CD14-positive monocyte (primary cell): ENCODE results near the gene ZNF841. TPM values are rescaled to one million over a fixed set of nuclear protein-coding genes. Genes with fewer than 3 reads are reported as not detected.
A peak's percentile ranks its signal among the peaks of the same experiment; 100 is the strongest.

Source experiments
- DNase-seq, 3 donors: peaks; one replicate each; pipeline ENCODE4 v3.0.0-alpha.2; 2011 to 2022
- H2AFZ ChIP-seq: 2 replicates; pipeline ENCODE4 v1.6.0; 2012; ENCODE audit warnings: mild to moderate bottlenecking, low read depth, low read length, inconsistent platforms; ENCODE audit not compliant: insufficient read depth, poor library complexity, severe bottlenecking
- H3K27ac ChIP-seq, 2 donors: 1 replicate in 1 of 2; 2 replicates in 1 of 2; pipeline ENCODE4 v1.5.1; 2012 to 2013; ENCODE audit warnings: low read length in 2 of 2, control low read depth in 1 of 2, inconsistent platforms in 1 of 2, low read depth in 1 of 2, mild to moderate bottlenecking in 1 of 2
- H3K27me3 ChIP-seq, 2 donors: one replicate each; pipeline versions ENCODE4 v1.6.0 to v1.6.1; 2011 to 2013; ENCODE audit warnings: low read length in 2 of 2; ENCODE audit not compliant: control insufficient read depth in 2 of 2, insufficient read depth in 2 of 2
- H3K36me3 ChIP-seq, 2 donors: replicated peaks in 1 of 2; 1 replicate in 1 of 2; 2 replicates in 1 of 2; pipeline versions ENCODE4 v1.5.1 to v1.6.1; 2012 to 2013; ENCODE audit warnings: low read length in 2 of 2, control low read depth in 1 of 2, inconsistent platforms in 1 of 2, mild to moderate bottlenecking in 1 of 2; ENCODE audit not compliant: insufficient read depth in 2 of 2, control insufficient read depth in 1 of 2
- H3K4me1 ChIP-seq, 2 donors: 1 replicate in 1 of 2; 2 replicates in 1 of 2; pipeline versions ENCODE4 v1.5.1 to v1.6.1; 2012 to 2013; ENCODE audit warnings: low read length in 2 of 2, control low read depth in 1 of 2, inconsistent platforms in 1 of 2, mild to moderate bottlenecking in 1 of 2, moderate library complexity in 1 of 2; ENCODE audit not compliant: insufficient read depth in 2 of 2, control insufficient read depth in 1 of 2
- H3K4me2 ChIP-seq: replicated peaks from 2 replicates; pipeline ENCODE3; 2012; ENCODE audit warnings: low read length, moderate library complexity, mild to moderate bottlenecking; ENCODE audit not compliant: poor library complexity, severe bottlenecking; ENCODE audit errors: extremely low read depth
- H3K4me3 ChIP-seq, 3 experiments: fragments of 200-600 bp in 1 of 3; sonication (generic) in 1 of 3; replicated peaks in 1 of 3; 1 replicate in 2 of 3; 2 replicates in 1 of 3; pipeline ENCODE4 v1.5.1; 2011 to 2013; ENCODE audit warnings: low read length in 3 of 3, mild to moderate bottlenecking in 3 of 3, control low read depth in 2 of 3, low read depth in 2 of 3, inconsistent platforms in 1 of 3, moderate library complexity in 1 of 3
- H3K79me2 ChIP-seq: 2 replicates; pipeline ENCODE4 v1.6.0; 2012; ENCODE audit warnings: mild to moderate bottlenecking, control low read depth, inconsistent platforms, low read length, moderate library complexity; ENCODE audit not compliant: insufficient read depth
- H3K9ac ChIP-seq: 2 replicates; pipeline ENCODE4 v1.6.0; 2017; ENCODE audit warnings: low read length, mild to moderate bottlenecking; ENCODE audit not compliant: insufficient read depth, poor library complexity, severe bottlenecking
- H3K9me3 ChIP-seq, 2 donors: replicated peaks in 1 of 2; 1 replicate in 1 of 2; 2 replicates in 1 of 2; pipeline versions ENCODE4 v1.5.1 to v1.6.1; 2012 to 2013; ENCODE audit warnings: low read length in 2 of 2, control low read depth in 1 of 2; ENCODE audit not compliant: control insufficient read depth in 1 of 2, insufficient read depth in 1 of 2
- H4K20me1 ChIP-seq: 2 replicates; pipeline ENCODE4 v1.6.0; 2012; ENCODE audit warnings: mild to moderate bottlenecking, low read length, control low read depth, moderate library complexity; ENCODE audit not compliant: insufficient read depth
- H3K27ac Mint-ChIP-seq, 7 donors: one replicate each; pipeline ENCODE4 v1.8.0; 2020; ENCODE audit warnings: mild to moderate bottlenecking in 7 of 7, mixed read lengths in 7 of 7, moderate library complexity in 6 of 7, inconsistent platforms in 2 of 7
- H3K27me3 Mint-ChIP-seq, 3 donors: one replicate each; pipeline ENCODE4 v1.8.0; 2021 to 2022; ENCODE audit warnings: low read depth in 3 of 3, mild to moderate bottlenecking in 3 of 3, mixed read lengths in 3 of 3, moderate library complexity in 3 of 3, inconsistent platforms in 1 of 3
- H3K36me3 Mint-ChIP-seq, 2 donors: one replicate each; pipeline ENCODE4 v1.8.0; 2020; ENCODE audit warnings: mixed read lengths in 2 of 2, inconsistent platforms in 1 of 2, mild to moderate bottlenecking in 1 of 2
- H3K4me1 Mint-ChIP-seq: one replicate; pipeline ENCODE4 v1.8.0; 2020; ENCODE audit warnings: mild to moderate bottlenecking, mixed read lengths
- H3K4me3 Mint-ChIP-seq, 2 donors: one replicate each; pipeline ENCODE4 v1.8.0; 2020; ENCODE audit warnings: mild to moderate bottlenecking in 2 of 2, mixed read lengths in 2 of 2, moderate library complexity in 1 of 2
- H3K9me3 Mint-ChIP-seq, 7 donors: one replicate each; pipeline ENCODE4 v1.8.0; 2020 to 2022; ENCODE audit warnings: mixed read lengths in 7 of 7, mild to moderate bottlenecking in 6 of 7, moderate library complexity in 6 of 7, inconsistent platforms in 2 of 7
- WGBS: methylation state at CpG from one replicate; pipeline ENCODE4 v1.1.5; 2013; ENCODE audit warnings: missing lambda C conversion rate; ENCODE audit not compliant: insufficient coverage; 5-methylcytosine and 5-hydroxymethylcytosine counted together
- intact Hi-C, 2 donors: fragments of 100-400 bp; cut with micrococcal nuclease; formaldehyde crosslinking; loops; one replicate each; pipeline versions ENCODE4 v1.15.0 to v1.15.1; 2023
- polyA plus RNA-seq, 3 donors: library from polyadenylated mRNA; depleted of rRNA in 1 of 3; unstranded in 2 of 3; stranded (reverse) in 1 of 3; fragments of 300-500 nt in 2 of 3; fragments of >200 nt in 1 of 3; fragmentation: Illumina TruSeq in 2 of 3; gene quantifications; 1 replicate in 2 of 3; 2 replicates in 1 of 3; pipeline ENCODE4 v1.2.3, GENCODE V29; 2012 to 2021
- TF ChIP-seq, protein P1 (sequence below): fragments of 200-600 bp; IDR thresholded peaks from one replicate; pipeline ENCODE4 v1.8.0; 2022; ENCODE audit warnings: antibody characterized with exemption, mild to moderate bottlenecking

Gene ZNF841
- polyA plus RNA-seq, 3 donors: 0.42 to 5.2 TPM; not detected in 1

DNA sequence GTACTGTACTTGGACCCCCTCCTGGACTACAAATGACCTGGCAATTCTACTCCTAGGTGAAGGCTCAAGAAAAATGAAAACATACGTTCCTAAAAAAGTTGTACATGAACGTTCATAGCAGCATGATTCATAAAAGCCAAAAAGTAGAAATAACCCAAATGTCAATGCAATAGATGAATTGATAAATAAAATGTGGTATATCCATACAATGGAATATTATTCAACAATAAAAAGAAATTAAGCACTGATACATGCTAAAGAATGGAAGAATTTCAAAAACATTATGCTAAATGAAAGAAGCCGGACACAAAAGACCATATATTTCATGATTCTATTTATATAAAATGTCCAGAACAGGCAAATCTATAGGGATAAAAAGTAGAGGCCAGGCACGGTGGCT, 56.4 kb downstream of the ZNF841 start:
- Histone ChIP-seq H3K9ac (no peak overlapping the region), H3K4me3 (peak overlapping the region in 1 of 3 experiments; percentile 1), H2AFZ (no peak overlapping the region), H3K36me3 (peaks cover 70 to 95% of the 10 kb centered on the region in 2 donors), H3K27me3 (no peaks in the 10 kb centered on the region), H3K4me1 (no peaks in the 10 kb centered on the region), H3K4me2 (no peak overlapping the region), H3K27ac (no peak overlapping the region), H4K20me1 (no peaks in the 10 kb centered on the region), H3K9me3 (peaks cover 52 to 93% of the 10 kb centered on the region in 2 donors), H3K79me2 (no peaks in the 10 kb centered on the region)
- Mint-ChIP-seq H3K4me1 (no peaks in the 10 kb centered on the region), H3K9me3 (peaks cover 52 to 90% (median 82%) of the 10 kb centered on the region in 7 donors), H3K36me3 (peaks cover 86% of the 10 kb centered on the region in 2 donors), H3K27ac (no peak overlapping the region), H3K4me3 (no peak overlapping the region), H3K27me3 (no peaks in the 10 kb centered on the region)
- TF ChIP-seq, protein P1, sequence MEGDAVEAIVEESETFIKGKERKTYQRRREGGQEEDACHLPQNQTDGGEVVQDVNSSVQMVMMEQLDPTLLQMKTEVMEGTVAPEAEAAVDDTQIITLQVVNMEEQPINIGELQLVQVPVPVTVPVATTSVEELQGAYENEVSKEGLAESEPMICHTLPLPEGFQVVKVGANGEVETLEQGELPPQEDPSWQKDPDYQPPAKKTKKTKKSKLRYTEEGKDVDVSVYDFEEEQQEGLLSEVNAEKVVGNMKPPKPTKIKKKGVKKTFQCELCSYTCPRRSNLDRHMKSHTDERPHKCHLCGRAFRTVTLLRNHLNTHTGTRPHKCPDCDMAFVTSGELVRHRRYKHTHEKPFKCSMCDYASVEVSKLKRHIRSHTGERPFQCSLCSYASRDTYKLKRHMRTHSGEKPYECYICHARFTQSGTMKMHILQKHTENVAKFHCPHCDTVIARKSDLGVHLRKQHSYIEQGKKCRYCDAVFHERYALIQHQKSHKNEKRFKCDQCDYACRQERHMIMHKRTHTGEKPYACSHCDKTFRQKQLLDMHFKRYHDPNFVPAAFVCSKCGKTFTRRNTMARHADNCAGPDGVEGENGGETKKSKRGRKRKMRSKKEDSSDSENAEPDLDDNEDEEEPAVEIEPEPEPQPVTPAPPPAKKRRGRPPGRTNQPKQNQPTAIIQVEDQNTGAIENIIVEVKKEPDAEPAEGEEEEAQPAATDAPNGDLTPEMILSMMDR: no peak
- intact Hi-C loops: loop anchor here in 1 of 2 donors (5.0 kb wide), 1 partner anchor 37 kb away; no protein-coding TSS in a partner anchor
- WGBS: 100% methylated on average over 1 of the region's 4 CpGs
- no peak for DNase-seq

DNA sequence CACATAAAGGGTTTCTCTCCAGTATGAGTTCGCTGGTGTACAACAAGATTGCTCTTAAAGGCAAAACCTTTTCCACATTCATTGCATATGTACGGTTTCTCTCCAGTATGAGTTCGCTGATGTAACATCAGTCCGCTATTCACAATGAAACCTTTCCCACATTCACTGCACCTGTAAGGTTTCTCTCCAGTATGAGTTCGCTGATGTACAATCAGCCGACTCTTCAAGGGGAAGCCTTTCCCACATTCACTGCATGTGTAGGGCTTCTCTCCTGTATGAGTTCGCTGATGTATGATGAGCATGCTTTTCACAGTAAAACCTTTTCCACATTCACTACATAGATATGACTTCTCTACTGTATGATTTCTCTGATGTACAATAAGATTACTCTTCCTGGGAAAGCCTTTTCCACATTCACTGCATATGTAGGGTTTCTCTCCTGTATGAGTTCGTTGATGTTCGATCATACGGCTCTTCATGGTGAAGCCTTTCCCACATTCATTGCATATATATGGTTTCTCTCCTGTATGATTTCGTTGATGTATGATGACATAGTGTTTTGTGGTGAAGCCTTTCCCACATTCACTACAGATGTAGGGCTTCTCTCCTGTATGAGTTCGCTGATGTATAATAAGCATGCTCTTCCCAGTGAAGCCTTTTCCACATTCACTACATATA, 61.4 kb downstream of the ZNF841 start:
- H3K79me2 ChIP-seq: no peaks in the 10 kb centered on the region
- H3K36me3 ChIP-seq: peaks cover 43 to 62% of the 10 kb centered on the region in 2 donors
- no peak overlapping the region for H3K4me2 ChIP-seq
- H3K9ac ChIP-seq: no peak overlapping the region
- no peak for DNase-seq
- no peak overlapping the region for H2AFZ ChIP-seq
- Mint-ChIP-seq H3K9me3 (peaks cover 44 to 96% (median 91%) of the 10 kb centered on the region in 7 donors), H3K4me3 (no peak overlapping the region), H3K4me1 (peaks cover 2% of the 10 kb centered on the region), H3K27me3 (no peaks in the 10 kb centered on the region), H3K36me3 (peaks cover 50 to 56% of the 10 kb centered on the region in 2 donors), H3K27ac (no peak overlapping the region)
- peak overlapping the region in 1 of 3 experiments; percentile 40 for H3K4me3 ChIP-seq
- H3K27me3 ChIP-seq: no peaks in the 10 kb centered on the region
- peaks cover 0 to under 1% of the 10 kb centered on the region in 2 donors for H3K4me1 ChIP-seq
- 100% methylated on average over 3 of the region's 12 CpGs for WGBS
- intact Hi-C loops: no loop called here
- H3K27ac ChIP-seq: no peak overlapping the region
- TF ChIP-seq, protein P1: no peak
- peaks cover 52 to 98% of the 10 kb centered on the region in 2 donors for H3K9me3 ChIP-seq
- no peaks in the 10 kb centered on the region for H4K20me1 ChIP-seq
